KMS-11 (cell line): ENCODE data around the gene PPP1R8.
A peak's percentile ranks its signal among the peaks of the same experiment; 100 is the strongest.

Experiments used
- H2AFZ ChIP-seq: fragments of 200-600 bp; sonication (generic); 2 replicates; pipeline ENCODE4 v1.6.1; 2016; ENCODE audit warnings: antibody characterized with exemption, mixed run types, low read depth
- H3K27ac ChIP-seq: fragments of 200-600 bp; sonication (generic); 2 replicates; pipeline ENCODE4 v1.6.1; 2016; ENCODE audit warnings: mild to moderate bottlenecking, mixed run types
- H3K27me3 ChIP-seq: fragments of 200-600 bp; sonication (generic); 2 replicates; pipeline ENCODE4 v1.6.1; 2017; ENCODE audit warnings: mild to moderate bottlenecking, low read depth, mixed run types, moderate library complexity; ENCODE audit not compliant: insufficient read depth
- H3K36me3 ChIP-seq: fragments of 200-600 bp; sonication (generic); 2 replicates; pipeline ENCODE4 v1.6.1; 2017; ENCODE audit warnings: mild to moderate bottlenecking, mixed run types; ENCODE audit not compliant: insufficient read depth
- H3K4me1 ChIP-seq: fragments of 200-600 bp; sonication (generic); 2 replicates; pipeline ENCODE4 v1.6.1; 2016; ENCODE audit warnings: mild to moderate bottlenecking, low read depth, mixed run types; ENCODE audit not compliant: poor library complexity, severe bottlenecking
- H3K4me2 ChIP-seq: fragments of 200-600 bp; sonication (generic); 2 replicates; pipeline ENCODE4 v1.7.0; 2016; ENCODE audit warnings: mild to moderate bottlenecking, mixed run types
- H3K4me3 ChIP-seq: fragments of 200-600 bp; sonication (generic); IDR thresholded peaks from 2 replicates; pipeline ENCODE4 v1.6.1; 2017; ENCODE audit warnings: low read depth, low read length, mixed read lengths; ENCODE audit not compliant: insufficient read depth
- H3K79me2 ChIP-seq: fragments of 200-600 bp; sonication (generic); 2 replicates; pipeline ENCODE4 v1.6.1; 2016; ENCODE audit warnings: low read depth, mixed run types; ENCODE audit not compliant: insufficient read depth
- H3K9ac ChIP-seq: fragments of 200-600 bp; sonication (generic); 2 replicates; pipeline ENCODE4 v1.6.1; 2016; ENCODE audit warnings: mild to moderate bottlenecking, mixed run types
- H4K20me1 ChIP-seq: fragments of 200-600 bp; sonication (generic); 2 replicates; pipeline ENCODE4 v1.6.1; 2016; ENCODE audit warnings: mild to moderate bottlenecking, mixed run types; ENCODE audit not compliant: insufficient read depth
- CTCF ChIP-seq: fragments of 200-600 bp; sonication (generic); conservative IDR thresholded peaks from 2 replicates; pipeline ENCODE4 v1.6.1; 2017; ENCODE audit warnings: low read depth, mild to moderate bottlenecking, antibody characterized with exemption, low read length, moderate library complexity, mixed read lengths

PPP1R8 gene

DNA sequence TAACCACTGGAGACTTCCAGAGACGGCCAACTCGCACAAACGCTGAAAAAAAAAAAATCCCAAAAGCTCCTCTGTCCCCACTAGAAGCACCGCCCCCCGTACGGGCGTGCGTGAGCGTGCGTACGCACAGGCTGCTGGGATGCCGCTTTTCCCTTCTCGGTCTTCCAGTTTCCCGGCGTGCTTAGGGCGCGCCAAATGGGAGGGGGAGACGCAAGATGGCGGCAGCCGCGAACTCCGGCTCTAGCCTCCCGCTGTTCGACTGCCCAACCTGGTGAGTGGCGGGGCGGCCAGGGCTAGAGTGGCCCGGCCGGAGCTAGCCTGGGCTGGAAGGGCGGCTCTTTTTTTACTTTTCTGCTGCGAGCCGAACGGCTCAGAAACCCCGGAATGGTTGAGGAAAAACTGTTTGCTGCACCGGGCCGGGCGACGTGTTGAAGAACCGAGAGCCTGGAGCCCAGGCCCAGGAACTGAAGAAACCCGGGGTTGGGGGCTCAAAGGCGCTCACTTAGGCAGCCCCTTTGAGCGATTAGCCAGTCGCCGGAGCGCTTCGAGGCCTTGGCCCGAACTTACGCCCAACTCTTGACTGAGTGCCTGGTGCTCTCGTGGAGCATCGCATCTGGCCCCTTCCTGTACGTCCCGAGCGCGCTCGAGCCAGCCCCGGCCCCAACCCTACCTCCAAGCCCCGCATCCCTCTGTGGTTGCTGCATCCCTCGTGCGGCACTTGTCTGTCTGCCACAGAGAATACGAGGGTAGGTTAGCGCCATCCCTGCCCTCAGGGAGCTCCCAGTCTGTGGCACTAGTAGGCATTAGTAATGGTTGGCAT lies at the start of gene PPP1R8:
PPP1R8 (plus strand) TSS at position 162 of the 820 bp plus-strand sequence; CDS start at position 216, 54 bp downstream.
- Histone ChIP-seq H3K36me3 (peaks cover 4% of the 10 kb centered on the region; the same call in 1 of the 2 replicates), H3K27ac (peak within 1 kb of the TSS; percentile 86), H2AFZ (peak within 1 kb of the TSS; percentile 92), H3K79me2 (peaks cover 52% of the 10 kb centered on the region), H3K4me3 (peak within 1 kb of the TSS; percentile 54), H3K27me3 (no peaks in the 10 kb centered on the region), H3K4me1 (peaks cover 23% of the 10 kb centered on the region), H3K9ac (peak within 1 kb of the TSS; percentile 95), H3K4me2 (peak within 1 kb of the TSS; percentile 99), H4K20me1 (peaks cover 3% of the 10 kb centered on the region; the same call in 1 of the 2 replicates)
- TF ChIP-seq CTCF = no peak

DNA sequence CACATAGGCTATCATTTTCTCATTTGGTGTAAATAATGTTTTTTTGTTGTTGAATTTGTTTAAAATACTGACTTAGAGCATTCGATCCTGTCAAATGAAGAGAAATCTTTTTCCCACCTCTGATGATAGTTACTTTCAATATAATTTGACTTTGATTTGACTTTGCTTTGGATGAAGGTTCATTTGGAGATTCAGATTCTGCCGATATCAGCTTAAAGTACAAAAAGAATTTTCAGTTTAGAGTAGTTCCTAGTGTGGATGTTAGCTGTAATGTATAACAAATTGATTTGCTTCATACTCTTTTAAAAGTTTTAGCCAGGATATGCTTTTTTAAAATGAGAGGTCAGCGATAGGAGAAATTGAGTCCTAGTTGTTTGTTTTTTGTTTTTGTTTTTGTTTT lies 47.6 kb upstream of the PPP1R8 start:
- Histone ChIP-seq H3K4me1 (peaks cover 5% of the 10 kb centered on the region), H3K36me3 (no peaks in the 10 kb centered on the region), H3K4me3 (no peak overlapping the region), H3K9ac (no peak overlapping the region), H3K27me3 (no peaks in the 10 kb centered on the region), H3K27ac (no peak overlapping the region), H2AFZ (no peak overlapping the region), H4K20me1 (no peaks in the 10 kb centered on the region), H3K4me2 (no peak overlapping the region), H3K79me2 (no peaks in the 10 kb centered on the region; the same call in 1 of the 2 replicates)
- TF ChIP-seq CTCF = no peak

DNA sequence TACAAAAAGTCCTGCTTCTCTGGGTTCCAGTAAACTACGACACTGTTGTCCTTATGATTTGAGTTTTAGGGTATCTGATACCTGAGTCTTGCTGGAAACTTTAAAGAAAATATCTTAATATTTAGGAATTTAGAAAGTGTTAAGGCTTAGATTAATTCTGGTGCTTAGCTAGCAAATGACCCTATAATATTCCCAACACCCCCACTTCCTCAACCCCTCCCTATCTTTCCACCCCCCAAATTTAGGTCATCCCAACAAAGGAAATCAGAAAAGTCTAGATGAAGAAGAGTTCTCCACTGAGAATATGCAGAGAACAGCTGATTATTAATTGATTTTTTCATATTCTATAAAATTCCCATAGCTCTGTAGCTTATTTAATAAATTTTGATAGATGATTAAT lies 45.9 kb upstream of the PPP1R8 start:
- H3K79me2 ChIP-seq = no peaks in the 10 kb centered on the region; the same call in 1 of the 2 replicates
- no peaks in the 10 kb centered on the region for H3K27me3 ChIP-seq
- H3K4me1 ChIP-seq = peaks cover 10% of the 10 kb centered on the region
- H3K4me2 ChIP-seq = no peak overlapping the region
- H2AFZ ChIP-seq = no peak overlapping the region
- H4K20me1 ChIP-seq = no peaks in the 10 kb centered on the region
- no peak overlapping the region for H3K27ac ChIP-seq
- H3K4me3 ChIP-seq = no peak overlapping the region
- H3K36me3 ChIP-seq = no peaks in the 10 kb centered on the region
- TF ChIP-seq CTCF = no peak
- no peak overlapping the region for H3K9ac ChIP-seq

GRCh38 chr1:27785781-27786455 lies 44.7 kb upstream of the PPP1R8 start:
- peaks cover 10% of the 10 kb centered on the region for H3K4me1 ChIP-seq
- TF ChIP-seq CTCF = no peak
- no peak overlapping the region for H3K4me3 ChIP-seq
- H3K9ac ChIP-seq = no peak overlapping the region
- no peaks in the 10 kb centered on the region for H3K79me2 ChIP-seq
- H4K20me1 ChIP-seq = no peaks in the 10 kb centered on the region
- H3K4me2 ChIP-seq = no peak overlapping the region
- H3K27me3 ChIP-seq = no peaks in the 10 kb centered on the region
- H3K27ac ChIP-seq = no peak overlapping the region
- no peaks in the 10 kb centered on the region for H3K36me3 ChIP-seq
- no peak overlapping the region for H2AFZ ChIP-seq
